Mesenchymal stem cell (in vitro differentiated cells and primary cell): Measurements from ENCODE around the gene TOR2A.

Experiments
- DNase-seq: peaks from one replicate; pipeline ENCODE4 v3.0.0-alpha.2; 2013
- H2AFZ ChIP-seq: one replicate; pipeline ENCODE4 v1.6.1; 2013; ENCODE audit warnings: low read depth, mild to moderate bottlenecking, control low read depth, inconsistent platforms, low read length, moderate library complexity
- H2AK5ac ChIP-seq: 2 replicates; pipeline ENCODE4 v1.6.1; 2013; ENCODE audit warnings: low read length, moderate library complexity, mild to moderate bottlenecking, inconsistent platforms; ENCODE audit not compliant: severe bottlenecking
- H2BK120ac ChIP-seq: one replicate; pipeline ENCODE4 v1.6.1; 2013; ENCODE audit warnings: low read depth, mild to moderate bottlenecking, inconsistent platforms, low read length, moderate library complexity
- H2BK12ac ChIP-seq, 2 experiments: one replicate each; pipeline ENCODE4 v1.6.1; 2013; ENCODE audit warnings: inconsistent platforms in 2 of 2, low read length in 2 of 2, mild to moderate bottlenecking in 2 of 2, moderate library complexity in 2 of 2, control low read depth in 1 of 2
- H2BK15ac ChIP-seq: one replicate; pipeline ENCODE4 v1.6.1; 2013; ENCODE audit warnings: mild to moderate bottlenecking, low read depth, inconsistent platforms; ENCODE audit not compliant: poor library complexity, severe bottlenecking
- H2BK5ac ChIP-seq: 2 replicates; pipeline ENCODE4 v1.6.1; 2013; ENCODE audit warnings: low read depth, mild to moderate bottlenecking, low read length, control low read depth, inconsistent platforms; ENCODE audit not compliant: poor library complexity, severe bottlenecking
- H3K14ac ChIP-seq, 2 experiments: one replicate each; pipeline ENCODE4 v1.6.1; 2013; ENCODE audit warnings: inconsistent platforms in 2 of 2, low read length in 2 of 2, control low read depth in 1 of 2, mild to moderate bottlenecking in 1 of 2, moderate library complexity in 1 of 2
- H3K18ac ChIP-seq, 2 experiments: one replicate each; pipeline ENCODE4 v1.6.1; 2013; ENCODE audit warnings: inconsistent platforms in 2 of 2, low read length in 2 of 2, control low read depth in 1 of 2, low read depth in 1 of 2, mild to moderate bottlenecking in 1 of 2
- H3K23ac ChIP-seq, 2 experiments: one replicate each; pipeline ENCODE4 v1.6.1; 2013; ENCODE audit warnings: inconsistent platforms in 2 of 2, low read length in 2 of 2, mild to moderate bottlenecking in 2 of 2, moderate library complexity in 2 of 2, control low read depth in 1 of 2
- H3K27ac ChIP-seq: 2 replicates; pipeline ENCODE4 v1.5.1; 2013; ENCODE audit warnings: mild to moderate bottlenecking, moderate library complexity, low read length, control low read depth, inconsistent platforms; ENCODE audit not compliant: poor library complexity, severe bottlenecking
- H3K27me3 ChIP-seq, 2 experiments: 2 replicates each; pipeline versions ENCODE4 v1.6.1 to v1.7.0; 2013; ENCODE audit warnings: low read length in 2 of 2, mild to moderate bottlenecking in 2 of 2, moderate library complexity in 2 of 2, control low read depth in 1 of 2, inconsistent platforms in 1 of 2; ENCODE audit not compliant: control insufficient read depth in 1 of 2, insufficient read depth in 1 of 2
- H3K36me3 ChIP-seq, 2 experiments: 2 replicates each; pipeline versions ENCODE4 v1.6.1 to v1.7.0; 2013; ENCODE audit warnings: low read length in 2 of 2, control low read depth in 1 of 2, inconsistent platforms in 1 of 2, low read depth in 1 of 2, mild to moderate bottlenecking in 1 of 2; ENCODE audit not compliant: insufficient read depth in 2 of 2, control insufficient read depth in 1 of 2
- H3K4ac ChIP-seq, 2 experiments: one replicate each; pipeline ENCODE4 v1.6.1; 2013; ENCODE audit warnings: inconsistent platforms in 2 of 2, low read length in 2 of 2, mild to moderate bottlenecking in 2 of 2, moderate library complexity in 2 of 2, control low read depth in 1 of 2, low read depth in 1 of 2
- H3K4me1 ChIP-seq: 2 replicates; pipeline ENCODE4 v1.6.1; 2013; ENCODE audit warnings: low read depth, low read length, control low read depth; ENCODE audit not compliant: control insufficient read depth, insufficient read depth
- H3K4me2 ChIP-seq: 2 replicates; pipeline ENCODE4 v1.6.1; 2013; ENCODE audit warnings: low read length, mild to moderate bottlenecking, inconsistent platforms; ENCODE audit not compliant: poor library complexity, severe bottlenecking
- H3K4me3 ChIP-seq, 2 experiments: 2 replicates each; pipeline versions ENCODE4 v1.5.1 to v1.7.0; 2013; ENCODE audit warnings: low read length in 2 of 2, mild to moderate bottlenecking in 2 of 2, control low read depth in 1 of 2, low read depth in 1 of 2; ENCODE audit not compliant: insufficient read depth in 1 of 2
- H3K79me1 ChIP-seq: replicated peaks from 2 replicates; pipeline ENCODE4 v1.6.1; 2013; ENCODE audit warnings: mild to moderate bottlenecking, control low read depth, low read length, inconsistent platforms; ENCODE audit not compliant: poor library complexity, severe bottlenecking
- H3K9ac ChIP-seq: 2 replicates; pipeline ENCODE4 v1.7.0; 2013; ENCODE audit warnings: mild to moderate bottlenecking, low read length, moderate library complexity
- H3K9me3 ChIP-seq: 2 replicates; pipeline ENCODE4 v1.7.0; 2013; ENCODE audit warnings: mild to moderate bottlenecking, low read length; ENCODE audit not compliant: control insufficient read depth
- H4K8ac ChIP-seq: one replicate; pipeline ENCODE4 v1.6.1; 2013; ENCODE audit warnings: inconsistent platforms, mild to moderate bottlenecking, low read length, moderate library complexity
- H4K91ac ChIP-seq: one replicate; pipeline ENCODE4 v1.6.1; 2013; ENCODE audit warnings: mild to moderate bottlenecking, low read length, inconsistent platforms
- WGBS: methylation state at CpG from one replicate; pipeline ENCODE4 v1.1.7; 2013; ENCODE audit warnings: mixed read lengths; 5-methylcytosine and 5-hydroxymethylcytosine counted together

The TOR2A gene

DNA sequence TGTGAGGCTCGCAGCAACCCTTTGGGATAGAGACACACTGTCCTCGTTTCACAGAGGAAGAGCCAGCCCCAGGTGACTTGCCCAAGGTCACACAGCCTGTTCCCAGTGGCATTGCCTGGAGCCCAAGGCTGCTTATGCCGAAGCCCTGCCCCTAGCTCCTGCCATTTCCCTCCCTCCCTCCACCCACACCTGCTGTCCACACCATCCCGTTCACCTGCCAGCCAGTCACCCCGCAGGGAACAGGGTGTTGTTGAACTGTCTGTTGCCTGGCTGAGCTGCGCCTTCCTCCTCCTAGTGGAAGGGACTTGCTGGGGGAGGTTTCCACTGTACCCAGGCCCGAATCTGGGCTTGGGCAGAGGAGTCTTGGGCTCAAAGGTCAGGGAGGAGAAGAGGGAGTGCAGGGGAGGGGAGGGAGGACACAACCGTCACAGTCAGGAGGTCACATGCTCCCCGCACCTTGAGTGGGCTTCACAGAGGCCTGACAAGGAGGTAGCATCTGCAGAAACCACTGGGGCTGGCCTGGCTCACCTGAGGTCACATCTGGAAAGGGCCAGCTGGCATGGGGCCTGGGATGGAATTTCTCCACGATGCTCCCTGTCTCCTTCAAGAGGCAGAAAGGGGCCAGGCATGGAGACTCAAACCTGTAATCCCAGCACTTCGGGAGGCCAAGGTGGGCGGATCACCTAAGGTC lies 12.9 kb downstream of the TOR2A start:
- Histone ChIP-seq H2AK5ac (no peak overlapping the region), H2AFZ (no peak overlapping the region), H2BK15ac (no peak overlapping the region), H3K27me3 (peaks cover 0 to 3% of the 10 kb centered on the region in 2 experiments), H2BK12ac (no peak overlapping the region), H3K27ac (no peak overlapping the region), H3K23ac (no peak overlapping the region), H3K36me3 (no peaks in the 10 kb centered on the region), H2BK5ac (no peak overlapping the region), H3K9me3 (no peaks in the 10 kb centered on the region), H3K4me2 (no peak overlapping the region), H3K4ac (no peak overlapping the region), H3K18ac (no peak overlapping the region), H3K14ac (peak overlapping the region in 1 of 2 experiments; percentile 35), H2BK120ac (no peak overlapping the region), H4K91ac (no peak overlapping the region), H3K9ac (no peak overlapping the region), H3K79me1 (no peaks in the 10 kb centered on the region), H3K4me3 (no peak overlapping the region), H3K4me1 (peaks cover 11% of the 10 kb centered on the region), H4K8ac (no peak overlapping the region)
- DNase-seq: no peak
- 85% methylated on average over 12 of the region's 12 CpGs for WGBS

DNA sequence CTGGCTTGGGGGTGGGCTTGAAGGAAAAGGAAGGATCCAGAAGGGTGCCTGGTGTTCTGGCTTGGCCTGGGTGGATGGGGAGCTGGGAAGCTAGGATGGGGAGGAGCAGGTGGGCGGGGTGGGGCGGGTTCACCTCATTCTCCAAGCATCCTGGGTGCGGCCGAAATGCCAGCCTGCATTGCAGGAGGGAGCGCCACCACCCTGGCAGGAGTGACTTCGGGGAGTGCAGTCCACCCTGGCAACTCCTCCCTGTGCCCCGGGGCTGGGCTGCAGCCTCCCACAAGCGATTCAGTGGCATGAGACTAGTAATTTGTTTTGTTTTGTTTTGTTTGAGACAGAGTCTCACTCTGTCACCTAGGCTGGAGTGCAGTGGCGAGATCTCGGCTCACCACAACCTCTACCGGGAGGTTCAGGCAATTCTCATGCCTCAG lies 13.7 kb downstream of the TOR2A start:
- H3K27ac ChIP-seq: no peak overlapping the region
- H3K18ac ChIP-seq: no peak overlapping the region
- H3K9me3 ChIP-seq: no peaks in the 10 kb centered on the region
- H3K9ac ChIP-seq: no peak overlapping the region
- H3K23ac ChIP-seq: no peak overlapping the region
- no peaks in the 10 kb centered on the region for H3K79me1 ChIP-seq
- H4K91ac ChIP-seq: no peak overlapping the region
- H2AK5ac ChIP-seq: no peak overlapping the region
- no peak overlapping the region for H3K4ac ChIP-seq
- H3K14ac ChIP-seq: no peak overlapping the region
- DNase-seq: no peak
- no peaks in the 10 kb centered on the region for H3K36me3 ChIP-seq
- H2BK120ac ChIP-seq: no peak overlapping the region
- no peak overlapping the region for H4K8ac ChIP-seq
- H3K4me2 ChIP-seq: no peak overlapping the region
- no peak overlapping the region for H3K4me3 ChIP-seq
- H3K27me3 ChIP-seq: peaks cover 0 to 3% of the 10 kb centered on the region in 2 experiments
- WGBS: 55% methylated on average over 11 of the region's 11 CpGs
- no peak overlapping the region for H2BK15ac ChIP-seq
- no peak overlapping the region for H2BK5ac ChIP-seq
- H2AFZ ChIP-seq: no peak overlapping the region
- no peak overlapping the region for H2BK12ac ChIP-seq
- H3K4me1 ChIP-seq: peaks cover 13% of the 10 kb centered on the region

DNA sequence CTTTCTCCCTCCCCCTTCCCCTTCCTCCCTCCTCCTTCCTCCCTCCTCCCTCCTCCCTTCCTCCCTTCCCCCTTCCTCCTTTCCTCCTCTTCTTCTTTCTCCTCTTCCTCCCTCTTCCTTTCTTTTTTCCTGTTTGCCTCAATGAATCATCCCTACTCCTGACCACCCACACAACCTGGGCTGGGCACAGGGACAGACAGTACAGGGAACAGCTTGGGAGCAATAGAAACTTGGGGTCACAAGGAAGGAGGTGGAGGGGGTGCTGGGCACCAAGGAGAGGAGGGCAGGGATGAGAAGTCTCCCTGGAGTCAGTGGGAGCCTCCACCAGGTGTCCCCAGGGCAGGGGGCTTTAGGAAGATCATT lies 14.2 kb downstream of the TOR2A start:
- Histone ChIP-seq H2BK5ac (no peak overlapping the region), H3K9me3 (no peaks in the 10 kb centered on the region), H3K36me3 (no peaks in the 10 kb centered on the region), H3K4me3 (no peak overlapping the region), H3K4me2 (no peak overlapping the region), H2AK5ac (no peak overlapping the region), H3K79me1 (no peaks in the 10 kb centered on the region), H3K14ac (no peak overlapping the region), H2BK12ac (peak overlapping the region in 1 of 2 experiments; percentile 21), H2AFZ (no peak overlapping the region), H3K18ac (no peak overlapping the region), H3K27me3 (peaks cover 0 to 3% of the 10 kb centered on the region in 2 experiments), H4K91ac (no peak overlapping the region), H3K4me1 (peaks cover 18% of the 10 kb centered on the region), H3K27ac (no peak overlapping the region), H3K23ac (no peak overlapping the region), H3K9ac (no peak overlapping the region), H4K8ac (no peak overlapping the region), H2BK15ac (no peak overlapping the region), H3K4ac (no peak overlapping the region), H2BK120ac (no peak overlapping the region)
- DNase-seq: no peak

DNA sequence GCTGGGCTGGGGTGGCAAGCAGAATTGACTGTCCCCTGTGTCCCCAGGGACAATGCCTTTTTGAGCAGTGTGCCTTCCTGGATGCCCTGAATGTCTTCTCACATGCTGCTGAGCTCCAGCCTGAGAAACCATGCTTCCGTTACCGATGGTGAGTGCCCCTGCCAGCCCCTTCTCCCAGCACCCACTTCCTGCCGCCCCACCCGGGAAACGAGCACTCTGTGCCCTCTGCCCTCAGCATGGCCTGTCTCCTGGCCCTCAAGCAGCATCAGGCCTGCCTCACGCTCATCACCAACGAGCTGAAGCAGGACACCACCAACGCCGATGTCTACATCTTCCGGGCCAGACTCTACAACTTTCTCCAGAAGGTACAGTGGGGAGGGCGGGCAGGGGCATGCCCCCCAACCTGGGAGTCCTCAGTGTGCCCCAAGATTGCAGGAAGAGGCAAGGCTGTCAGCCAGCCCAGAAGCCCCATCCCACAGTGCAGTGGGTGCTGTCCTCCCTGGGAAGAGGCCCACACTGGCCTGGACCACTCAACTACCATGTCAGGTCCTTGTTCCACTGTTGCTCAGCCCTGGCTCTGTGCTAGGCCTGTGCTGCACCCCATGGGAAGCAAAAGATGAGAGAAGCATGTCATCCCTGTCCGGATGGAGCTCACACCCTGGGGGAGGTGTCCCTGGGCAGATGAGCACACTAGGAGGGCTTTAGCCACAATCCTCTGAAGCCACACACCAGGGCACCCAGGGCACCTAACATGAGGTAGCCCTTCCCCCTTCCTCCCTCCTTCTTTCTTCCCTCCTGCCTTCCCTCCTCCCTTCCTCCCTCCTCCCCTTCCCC lies 14.8 kb downstream of the TOR2A start:
- Histone ChIP-seq H4K91ac (peak overlapping the region; percentile 29), H3K18ac (no peak overlapping the region), H3K4me2 (no peak overlapping the region), H2BK15ac (no peak overlapping the region), H3K9me3 (no peaks in the 10 kb centered on the region), H2BK120ac (no peak overlapping the region), H2AK5ac (no peak overlapping the region), H2BK12ac (no peak overlapping the region), H3K4me1 (peaks cover 18% of the 10 kb centered on the region), H3K14ac (peak overlapping the region in 1 of 2 experiments; percentile 69), H3K27ac (no peak overlapping the region), H3K9ac (no peak overlapping the region), H3K27me3 (peaks cover 0 to 3% of the 10 kb centered on the region in 2 experiments), H3K4ac (no peak overlapping the region), H2BK5ac (no peak overlapping the region), H4K8ac (no peak overlapping the region), H3K36me3 (no peaks in the 10 kb centered on the region), H3K79me1 (no peaks in the 10 kb centered on the region), H2AFZ (no peak overlapping the region), H3K4me3 (no peak overlapping the region), H3K23ac (peak overlapping the region in 1 of 2 experiments; percentile 35)
- 87% methylated on average over 12 of the region's 12 CpGs for WGBS
- no peak for DNase-seq
